Activated naive CD4-positive, alpha-beta T cell treated with anti-CD3 and anti-CD28 coated beads, Interleukin-2, amount 50 U/mL, for 72 hours (primary cell): ENCODE measurements around the gene EEF1B2. TPM values are rescaled to one million over a fixed set of nuclear protein-coding genes. Genes with fewer than 3 reads are reported as not detected.
"Not testable (repeated sequence)": the region's sequence is repeated elsewhere in the genome, so short reads cannot be mapped to it uniquely, and the experiment has no call there.

Source experiments
- ATAC-seq, 2 donors: fragments of 150-1000 bp; cut with Tn5 transposase; 2 replicates each; pipeline ENCODE4 v1.10.0; 2021; ENCODE audit warnings: mild to moderate bottlenecking in 2 of 2, moderate library complexity in 2 of 2
- DNase-seq, 2 donors: peaks; one replicate each; pipeline ENCODE4 v3.0.0; 2021 to 2022; ENCODE audit warnings: low spot score in 2 of 2
- H3K27ac Mint-ChIP-seq, 2 donors: one replicate each; pipeline ENCODE4 v1.8.0; 2022; ENCODE audit warnings: mild to moderate bottlenecking in 2 of 2, mixed read lengths in 2 of 2
- H3K36me3 Mint-ChIP-seq, 2 donors: one replicate each; pipeline ENCODE4 v1.8.0; 2022; ENCODE audit warnings: mixed read lengths in 2 of 2
- H3K9me3 Mint-ChIP-seq, 2 donors: one replicate each; pipeline ENCODE4 v1.8.0; 2022; ENCODE audit warnings: mixed read lengths in 2 of 2
- total RNA-seq, 2 donors: library from RNA; stranded (reverse); gene quantifications; one replicate each; pipeline ENCODE4 v1.2.3, GENCODE V29; 2022

Gene EEF1B2
- 1,000 to 10,000 TPM in 1 of 2 donors, 100 to 1,000 TPM in 1; 979 to 1,142 TPM for total RNA-seq

GRCh38 chr2:206159346-206160124 is at the start of gene EEF1B2, which contains the start of gene NDUFS1:
EEF1B2 (plus strand) TSS chr2:206159895; CDS start chr2:206159980, 85 bp downstream.
NDUFS1 (minus strand) TSS chr2:206159444; CDS start chr2:206153678, 5,766 bp downstream.
- H3K36me3 Mint-ChIP-seq: peaks cover 57 to 61% of the 10 kb centered on the region in 2 donors
- no peaks in the 10 kb centered on the region for H3K9me3 Mint-ChIP-seq
- peak within 1 kb of the TSS; percentile 100 for H3K27ac Mint-ChIP-seq
- peak; percentile 94 to 97 for DNase-seq
- ATAC-seq: peak; percentile 91 to 93

DNA sequence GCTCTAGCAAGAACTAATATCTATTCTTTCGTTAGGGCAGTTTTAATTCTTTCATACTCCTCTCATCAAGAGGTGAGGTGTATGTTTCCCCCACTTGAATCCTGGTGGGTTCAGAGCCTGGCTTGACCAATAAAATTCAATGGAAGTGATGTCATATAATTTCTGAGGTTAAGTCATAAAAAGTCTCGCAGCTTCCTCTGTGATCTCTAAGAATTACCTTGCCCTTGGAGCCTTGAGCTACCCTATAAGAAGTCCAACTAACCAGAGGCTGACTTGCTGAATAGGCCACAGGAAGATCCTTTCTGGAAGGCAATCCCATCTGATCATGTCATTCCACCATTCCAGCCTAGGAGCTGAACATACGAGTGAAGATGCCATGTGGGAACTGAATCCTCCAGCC is 47.6 kb upstream of the EEF1B2 start:
- DNase-seq: no peak
- Mint-ChIP-seq H3K9me3 (peaks cover 0 to 5% of the 10 kb centered on the region in 2 donors), H3K36me3 (peaks cover 15 to 22% of the 10 kb centered on the region in 2 donors), H3K27ac (no peak overlapping the region)
- ATAC-seq: no peak

- Mint-ChIP-seq H3K9me3 (peaks cover 0 to 5% of the 10 kb centered on the region in 2 donors), H3K27ac (no peak overlapping the region), H3K36me3 (peaks cover 15 to 22% of the 10 kb centered on the region in 2 donors)
- DNase-seq (no peak), ATAC-seq (no peak)
These were observed 46.7 kb upstream of the EEF1B2 start for GRCh38 chr2:206112846-206113547.

GRCh38 chr2:206115026-206115578 is 44.6 kb upstream of the EEF1B2 start:
- peaks cover 0 to 5% of the 10 kb centered on the region in 2 donors for H3K9me3 Mint-ChIP-seq
- DNase-seq: no peak
- no peak for ATAC-seq
- H3K36me3 Mint-ChIP-seq: peaks cover 18 to 26% of the 10 kb centered on the region in 2 donors
- peak overlapping the region in 1 of 2 donors; percentile 18 for H3K27ac Mint-ChIP-seq

DNA sequence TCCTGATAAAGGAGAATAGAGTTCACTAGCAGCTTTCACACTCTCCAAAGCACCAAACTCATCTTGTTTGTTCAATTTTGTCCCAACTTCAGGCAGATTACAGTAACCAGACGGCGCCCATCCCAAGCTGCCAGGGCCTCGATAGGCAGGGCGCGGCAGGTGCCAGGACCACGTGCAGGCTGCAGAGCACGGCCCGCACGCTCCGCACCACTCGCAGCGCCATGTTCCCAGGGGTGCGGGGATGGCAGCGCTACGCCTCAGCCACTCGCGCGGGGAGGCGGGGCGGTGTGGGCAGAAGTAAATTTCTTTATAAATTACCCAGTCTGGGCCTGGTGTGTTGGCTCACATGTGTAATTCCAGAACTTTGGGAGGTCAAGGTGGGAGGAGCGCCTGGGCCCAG is 43.4 kb upstream of the EEF1B2 start:
- Mint-ChIP-seq H3K9me3 (peaks cover 3 to 5% of the 10 kb centered on the region in 2 donors), H3K36me3 (peaks cover 27 to 38% of the 10 kb centered on the region in 2 donors), H3K27ac (peak overlapping the region in 1 of 2 donors; percentile 22)
- no peak for DNase-seq
- ATAC-seq: no peak

- not testable (repeated sequence) for DNase-seq, H3K9me3 Mint-ChIP-seq, ATAC-seq, H3K27ac Mint-ChIP-seq
- peaks cover 14 to 32% of the 10 kb centered on the region in 2 donors for H3K36me3 Mint-ChIP-seq
These were observed 37.1 kb upstream of the EEF1B2 start for GRCh38 chr2:206122569-206122968.

GRCh38 chr2:206125901-206126300 is 33.8 kb upstream of the EEF1B2 start:
- no peak for ATAC-seq
- no peak for DNase-seq
- Mint-ChIP-seq H3K9me3 (peaks cover 0 to 3% of the 10 kb centered on the region in 2 donors), H3K27ac (no peak overlapping the region), H3K36me3 (peaks cover 5 to 21% of the 10 kb centered on the region in 2 donors)

DNA sequence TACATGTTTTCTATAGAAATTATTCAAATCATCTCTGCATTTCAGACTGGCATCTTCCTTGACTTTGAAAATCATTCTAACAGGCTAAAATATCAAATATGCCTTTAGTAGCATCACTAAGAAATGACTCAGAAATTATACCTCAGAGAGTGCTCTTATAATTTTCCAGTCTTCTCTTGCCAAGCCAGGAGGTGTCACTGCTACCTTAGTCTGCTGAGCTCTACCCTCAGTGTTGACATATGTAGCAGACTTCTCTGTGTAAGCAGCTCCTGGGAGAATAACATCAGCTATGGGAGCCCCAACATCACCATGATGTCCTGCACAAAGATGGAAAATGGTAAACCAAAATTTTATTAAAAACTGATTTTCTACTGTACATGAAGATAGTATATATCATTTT is 32.0 kb upstream of the EEF1B2 start:
- DNase-seq (no peak), ATAC-seq (peak in 1 of 2 donors; percentile 46)
- H3K27ac Mint-ChIP-seq: no peak overlapping the region
- H3K9me3 Mint-ChIP-seq: no peaks in the 10 kb centered on the region
- H3K36me3 Mint-ChIP-seq: peaks cover 0 to 6% of the 10 kb centered on the region in 2 donors

DNA sequence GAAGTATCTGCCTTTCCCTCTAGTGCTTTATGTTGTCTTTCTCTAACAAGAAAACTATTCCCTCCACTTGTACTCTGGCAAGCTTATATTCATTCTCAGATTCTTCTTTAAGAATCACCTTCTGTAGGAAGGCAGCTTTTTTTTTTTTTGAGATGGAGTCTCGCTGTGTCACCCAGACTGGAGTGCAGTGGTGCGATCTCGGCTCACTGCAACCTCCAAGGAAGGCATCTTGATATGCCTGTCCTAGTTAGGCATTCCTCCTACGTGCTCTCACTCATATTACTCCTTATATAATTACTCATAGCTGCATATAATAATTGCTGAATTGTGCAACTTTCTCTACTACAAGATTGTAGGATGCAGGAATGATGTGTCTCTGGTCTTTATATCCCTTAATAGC is 16.2 kb upstream of the EEF1B2 start:
- peaks cover 7 to 11% of the 10 kb centered on the region in 2 donors for H3K36me3 Mint-ChIP-seq
- DNase-seq (no peak), ATAC-seq (no peak)
- no peak overlapping the region for H3K27ac Mint-ChIP-seq
- no peaks in the 10 kb centered on the region for H3K9me3 Mint-ChIP-seq

GRCh38 chr2:206144383-206144782 is 15.3 kb upstream of the EEF1B2 start:
- no peak overlapping the region for H3K27ac Mint-ChIP-seq

DNA sequence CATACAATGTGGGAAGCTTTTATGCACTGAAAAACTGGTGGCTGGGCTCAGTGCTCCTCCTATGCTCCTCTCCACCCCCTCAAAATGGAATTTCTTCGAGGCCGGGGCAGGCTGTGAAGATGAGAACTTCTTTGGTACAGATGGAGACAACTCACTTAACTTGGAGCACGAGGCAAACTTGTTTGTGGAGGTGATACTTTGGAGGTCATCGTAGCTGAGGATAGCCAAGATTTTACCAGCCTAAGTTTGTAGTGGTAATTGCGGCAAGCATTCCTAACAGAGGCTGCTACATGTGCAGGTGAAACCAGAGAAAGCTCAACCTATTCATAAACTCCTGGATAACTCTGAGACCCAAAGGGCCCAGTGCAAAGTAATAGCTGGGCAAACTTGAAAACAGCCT is 14.0 kb upstream of the EEF1B2 start:
- Mint-ChIP-seq H3K36me3 (peaks cover 7 to 12% of the 10 kb centered on the region in 2 donors), H3K9me3 (no peaks in the 10 kb centered on the region), H3K27ac (peak overlapping the region in 1 of 2 donors; percentile 48)
- no peak for ATAC-seq
- DNase-seq: no peak

More at GRCh38 chr2:206144383-206144782, 15.3 kb upstream of the EEF1B2 start:
- ATAC-seq (no peak), DNase-seq (no peak)
- H3K9me3 Mint-ChIP-seq: no peaks in the 10 kb centered on the region
- H3K36me3 Mint-ChIP-seq: peaks cover 7 to 11% of the 10 kb centered on the region in 2 donors

GRCh38 chr2:206149330-206149729 is 10.4 kb upstream of the EEF1B2 start:
- Mint-ChIP-seq H3K36me3 (peaks cover 4 to 15% of the 10 kb centered on the region in 2 donors), H3K9me3 (no peaks in the 10 kb centered on the region)

GRCh38 chr2:206150168-206150567 is 9.5 kb upstream of the EEF1B2 start:
- Mint-ChIP-seq H3K36me3 (peaks cover 4 to 15% of the 10 kb centered on the region in 2 donors), H3K9me3 (no peaks in the 10 kb centered on the region), H3K27ac (no peak overlapping the region)
- ATAC-seq (no peak), DNase-seq (no peak)

More at GRCh38 chr2:206149330-206149729, 10.4 kb upstream of the EEF1B2 start:
- ATAC-seq (no peak), DNase-seq (no peak)
- no peak overlapping the region for H3K27ac Mint-ChIP-seq

DNA sequence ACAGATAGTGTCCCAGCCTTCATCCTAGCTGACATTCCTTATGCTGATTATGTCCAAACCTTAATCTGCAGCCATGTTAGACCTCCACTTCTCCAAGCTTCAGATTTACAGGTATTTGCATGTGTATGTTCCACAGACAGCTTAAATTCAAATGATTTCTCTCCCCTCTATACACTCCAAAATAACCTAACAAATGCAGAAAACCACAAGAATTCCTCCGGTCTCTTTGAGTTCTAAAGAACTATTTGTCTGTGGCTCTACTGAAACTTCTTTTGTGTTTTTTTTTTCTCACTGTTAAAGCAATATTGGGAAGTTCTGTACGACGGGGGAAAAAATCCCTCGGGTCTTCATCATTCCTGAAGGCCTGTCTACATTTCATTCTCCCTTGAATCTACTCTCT is 9.1 kb upstream of the EEF1B2 start:
- Mint-ChIP-seq H3K27ac (peak overlapping the region in 1 of 2 donors; percentile 19), H3K9me3 (no peaks in the 10 kb centered on the region), H3K36me3 (peaks cover 4 to 15% of the 10 kb centered on the region in 2 donors)
- DNase-seq (no peak), ATAC-seq (no peak)

DNA sequence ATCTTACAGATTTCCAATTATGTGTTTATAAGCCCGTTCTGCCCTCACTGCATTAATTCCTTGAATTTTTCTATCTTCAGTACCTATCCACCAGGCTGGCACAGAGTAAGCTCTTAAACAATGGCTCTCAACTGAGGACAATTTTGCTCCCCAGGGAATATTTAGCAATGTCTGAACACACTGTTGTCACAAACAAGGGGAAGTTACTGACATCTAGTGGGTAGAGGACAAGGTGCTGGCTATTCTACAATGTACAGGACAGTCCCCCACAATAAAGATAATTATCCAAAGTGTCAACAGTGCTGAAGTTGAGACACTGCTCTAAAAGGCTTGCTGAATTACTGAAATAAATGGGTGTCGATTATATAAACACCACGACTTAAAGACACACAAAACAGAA is 5.5 kb upstream of the EEF1B2 start:
- no peak for DNase-seq
- no peaks in the 10 kb centered on the region for H3K9me3 Mint-ChIP-seq
- no peak for ATAC-seq
- H3K36me3 Mint-ChIP-seq: peaks cover 22% of the 10 kb centered on the region in 2 donors
- peak overlapping the region in 1 of 2 donors; percentile 56 for H3K27ac Mint-ChIP-seq

DNA sequence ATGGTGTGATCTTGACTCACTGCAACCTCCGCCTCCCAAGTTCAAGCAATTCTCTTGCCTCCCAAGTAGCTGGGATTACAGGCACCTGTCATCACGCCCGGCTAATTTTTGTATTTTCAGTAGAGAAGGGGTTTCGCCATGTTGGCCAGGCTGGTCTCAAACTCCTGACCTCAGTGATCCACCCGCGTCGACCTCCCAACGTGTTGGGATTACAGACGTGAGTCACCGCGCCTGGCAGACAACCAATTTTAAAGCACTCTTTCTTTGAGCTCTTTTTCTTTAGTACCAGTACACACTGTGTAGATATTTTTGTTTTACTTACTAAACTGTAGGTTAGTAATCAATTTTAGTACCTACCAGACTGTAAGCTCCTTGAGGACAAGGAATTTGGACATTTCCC is 2.7 kb upstream of the EEF1B2 start:
- H3K27ac Mint-ChIP-seq, ATAC-seq, DNase-seq, H3K9me3 Mint-ChIP-seq: not testable (repeated sequence)
- peaks cover 41 to 43% of the 10 kb centered on the region in 2 donors for H3K36me3 Mint-ChIP-seq
